ENCODE results near the gene PTH2. TPM values are rescaled to one million over a fixed set of nuclear protein-coding genes. Genes with fewer than 3 reads are reported as not detected.

The PTH2 gene
- not detected for total RNA-seq (2013)
- polyA plus RNA-seq (not detected), polyA minus RNA-seq (not detected in 2 replicates), total RNA-seq (0 to 0.11 (median 0) reads per million in 11 experiments)

- peaks cover 0 to 43% of the 10 kb centered on the region in 2 donors for H3K9me3 ChIP-seq (replicated peaks in 1 of 2; ENCODE audit: control insufficient read depth in 1 of 2, insufficient read depth in 1 of 2, low read length in 2 of 2)
- no peak within 1 kb of the TSS for H3K27ac Mint-ChIP-seq
- H3K4me2 ChIP-seq (replicated peaks; ENCODE audit: extremely low read depth, low read length, poor library complexity, severe bottlenecking): peak within 1 kb of the TSS; percentile 63
- H4K20me1 ChIP-seq (ENCODE audit: insufficient read depth, low read length): no peaks in the 10 kb centered on the region
- peaks cover 13 to 26% of the 10 kb centered on the region in 2 donors for H3K4me1 ChIP-seq (ENCODE audit: control insufficient read depth in 1 of 2, insufficient read depth in 2 of 2, low read length in 2 of 2)
- no peak within 1 kb of the TSS for H3K27ac ChIP-seq (ENCODE audit: low read depth in 1 of 2, low read length in 2 of 2)
- TF ChIP-seq CTCF (IDR thresholded peaks at IDR 0.05): no peak
- H3K9me3 Mint-ChIP-seq: peaks cover 0 to 37% (median 19%) of the 10 kb centered on the region in 7 donors
- WGBS (ENCODE audit: insufficient coverage): 10% methylated on average over 27 of the region's 42 CpGs
- intact Hi-C loops (cut with micrococcal nuclease): loop anchor here in 1 of 2 donors (10.0 kb wide), 1 partner anchor 49 kb away; no protein-coding TSS in a partner anchor
- DNase-seq: no peak
- H3K4me3 Mint-ChIP-seq: peak within 1 kb of the TSS; percentile 73 to 92
- no peaks in the 10 kb centered on the region for H3K79me2 ChIP-seq (ENCODE audit: insufficient read depth, low read length)
- H3K27me3 Mint-ChIP-seq (ENCODE audit: low read depth in 3 of 3): peaks cover 91 to 99% (median 93%) of the 10 kb centered on the region in 3 donors
- peaks cover 38% of the 10 kb centered on the region for H3K4me1 Mint-ChIP-seq
- H3K36me3 ChIP-seq (replicated peaks in 1 of 2; ENCODE audit: control insufficient read depth in 1 of 2, insufficient read depth in 2 of 2, low read length in 2 of 2): no peaks in the 10 kb centered on the region
- peaks cover 0 to 29% of the 10 kb centered on the region in 2 donors for H3K36me3 Mint-ChIP-seq
- peaks cover 75 to 91% of the 10 kb centered on the region in 2 donors for H3K27me3 ChIP-seq (ENCODE audit: control insufficient read depth in 2 of 2, insufficient read depth in 2 of 2, low read length in 2 of 2)
- H2AFZ ChIP-seq (ENCODE audit: insufficient read depth, low read depth, low read length, poor library complexity, severe bottlenecking): peak within 1 kb of the TSS; percentile 63
- H3K4me3 ChIP-seq (replicated peaks in 1 of 3; ENCODE audit: low read depth in 2 of 3, low read length in 3 of 3): peak within 1 kb of the TSS in 2 of 3 experiments; percentile 5 to 63
- H3K9ac ChIP-seq (ENCODE audit: insufficient read depth, low read length, poor library complexity, severe bottlenecking): no peak within 1 kb of the TSS
These were observed at the start of gene PTH2 for GRCh38 chr19:49423071-49423984. TSS of gene PTH2 (minus strand) at chr19:49423441. CDS start at chr19:49423339, 102 bp downstream.

DNA sequence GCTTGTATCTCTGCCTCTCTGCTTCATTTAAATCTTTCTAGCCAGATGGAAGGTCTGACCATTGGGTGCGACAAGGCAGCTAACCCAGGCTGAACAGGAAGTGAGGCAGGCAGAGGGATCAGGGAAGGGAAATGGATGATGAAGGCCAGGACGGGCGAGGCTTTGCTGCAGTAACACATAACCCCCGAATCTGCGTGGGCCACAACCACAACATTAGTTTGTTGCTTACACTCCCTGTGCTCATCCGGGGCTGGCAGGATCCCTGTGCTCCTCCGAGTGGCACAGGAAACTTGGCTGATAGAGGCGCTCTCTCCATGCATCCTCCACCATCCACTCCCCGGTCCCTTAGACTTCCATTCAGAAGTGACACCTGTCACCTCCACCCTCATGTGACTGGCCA, 49.7 kb upstream of the PTH2 start:
- Mint-ChIP-seq H3K4me1 (peaks cover 48% of the 10 kb centered on the region), H3K4me3 (no peak overlapping the region), H3K36me3 (peaks cover 11% of the 10 kb centered on the region in 2 donors), H3K9me3 (peaks cover 0 to 2% (median 0%) of the 10 kb centered on the region in 7 donors), H3K27ac (peak overlapping the region in 2 of 7 donors; percentile 42 to 57), H3K27me3 (ENCODE audit: low read depth in 3 of 3) (peaks cover 2 to 13% (median 6%) of the 10 kb centered on the region in 3 donors)
- no peak for DNase-seq
- no peak overlapping the region for H3K4me2 ChIP-seq (replicated peaks; ENCODE audit: extremely low read depth, low read length, poor library complexity, severe bottlenecking)
- WGBS (ENCODE audit: insufficient coverage): 70% methylated on average over 5 of the region's 9 CpGs
- no peak overlapping the region for H3K9ac ChIP-seq (ENCODE audit: insufficient read depth, low read length, poor library complexity, severe bottlenecking)
- H3K27me3 ChIP-seq (ENCODE audit: control insufficient read depth in 2 of 2, insufficient read depth in 2 of 2, low read length in 2 of 2): no peaks in the 10 kb centered on the region
- no peaks in the 10 kb centered on the region for H3K79me2 ChIP-seq (ENCODE audit: insufficient read depth, low read length)
- no peak overlapping the region for H3K27ac ChIP-seq (ENCODE audit: low read depth in 1 of 2, low read length in 2 of 2)
- H3K4me3 ChIP-seq (replicated peaks in 1 of 3; ENCODE audit: low read depth in 2 of 3, low read length in 3 of 3): no peak overlapping the region
- intact Hi-C loops (cut with micrococcal nuclease): loop anchor here in 1 of 2 donors (5.0 kb wide), 1 partner anchor 204 kb away; the partner anchor contains the start of gene PRMT1
- H2AFZ ChIP-seq (ENCODE audit: insufficient read depth, low read depth, low read length, poor library complexity, severe bottlenecking): peak overlapping the region; percentile 29
- no peaks in the 10 kb centered on the region for H4K20me1 ChIP-seq (ENCODE audit: insufficient read depth, low read length)
- peaks cover 35 to 50% of the 10 kb centered on the region in 2 donors for H3K4me1 ChIP-seq (ENCODE audit: control insufficient read depth in 1 of 2, insufficient read depth in 2 of 2, low read length in 2 of 2)
- H3K9me3 ChIP-seq (replicated peaks in 1 of 2; ENCODE audit: control insufficient read depth in 1 of 2, insufficient read depth in 1 of 2, low read length in 2 of 2): no peaks in the 10 kb centered on the region
- H3K36me3 ChIP-seq (replicated peaks in 1 of 2; ENCODE audit: control insufficient read depth in 1 of 2, insufficient read depth in 2 of 2, low read length in 2 of 2): no peaks in the 10 kb centered on the region
- TF ChIP-seq CTCF (IDR thresholded peaks at IDR 0.05): no peak
